ENCODE data around the gene ING5.

- no peak for TF ChIP-seq CTCF (IDR thresholded peaks at IDR 0.05; ENCODE audit: insufficient read depth, low read length)
- TF ChIP-seq POLR2AphosphoS5 (IDR thresholded peaks at IDR 0.05; ENCODE audit: low read depth): no peak
- TF ChIP-seq SPI1 (IDR thresholded peaks at IDR 0.05; ENCODE audit: borderline replicate concordance, low read depth): no peak
- no peak for TF ChIP-seq REST (IDR thresholded peaks at IDR 0.05; ENCODE audit: insufficient replicate concordance, low read depth)
- no peak for TF ChIP-seq GABPA (IDR thresholded peaks at IDR 0.05; ENCODE audit: low read depth)
These were observed 71.9 kb downstream of the ING5 start for GRCh38 chr2:241773511-241774418.

All from HL-60 (cell line).